Panc1 (cell line): ENCODE measurements around the gene UNC5CL.

Experiments
- POLR2AphosphoS5 ChIP-seq: IDR thresholded peaks from 2 replicates; pipeline ENCODE4 v1.6.1; 2012; ENCODE audit warnings: mild to moderate bottlenecking, low read depth, low read length, moderate library complexity
- SIN3A ChIP-seq: IDR thresholded peaks from 2 replicates; pipeline ENCODE4 v1.6.1; 2012; ENCODE audit warnings: low read depth, mild to moderate bottlenecking, low read length, moderate library complexity, borderline replicate concordance; ENCODE audit not compliant: insufficient read depth
- TCF7L2 ChIP-seq: IDR thresholded peaks from 2 replicates; pipeline ENCODE4 v1.6.1; 2011; ENCODE audit warnings: mild to moderate bottlenecking, low read depth, low read length, inconsistent platforms
- TF ChIP-seq, protein P1 (sequence below): fragments of 450-650 bp; IDR thresholded peaks from 2 replicates; pipeline ENCODE4 v1.5.1; 2017; ENCODE audit warnings: mild to moderate bottlenecking

DNA sequence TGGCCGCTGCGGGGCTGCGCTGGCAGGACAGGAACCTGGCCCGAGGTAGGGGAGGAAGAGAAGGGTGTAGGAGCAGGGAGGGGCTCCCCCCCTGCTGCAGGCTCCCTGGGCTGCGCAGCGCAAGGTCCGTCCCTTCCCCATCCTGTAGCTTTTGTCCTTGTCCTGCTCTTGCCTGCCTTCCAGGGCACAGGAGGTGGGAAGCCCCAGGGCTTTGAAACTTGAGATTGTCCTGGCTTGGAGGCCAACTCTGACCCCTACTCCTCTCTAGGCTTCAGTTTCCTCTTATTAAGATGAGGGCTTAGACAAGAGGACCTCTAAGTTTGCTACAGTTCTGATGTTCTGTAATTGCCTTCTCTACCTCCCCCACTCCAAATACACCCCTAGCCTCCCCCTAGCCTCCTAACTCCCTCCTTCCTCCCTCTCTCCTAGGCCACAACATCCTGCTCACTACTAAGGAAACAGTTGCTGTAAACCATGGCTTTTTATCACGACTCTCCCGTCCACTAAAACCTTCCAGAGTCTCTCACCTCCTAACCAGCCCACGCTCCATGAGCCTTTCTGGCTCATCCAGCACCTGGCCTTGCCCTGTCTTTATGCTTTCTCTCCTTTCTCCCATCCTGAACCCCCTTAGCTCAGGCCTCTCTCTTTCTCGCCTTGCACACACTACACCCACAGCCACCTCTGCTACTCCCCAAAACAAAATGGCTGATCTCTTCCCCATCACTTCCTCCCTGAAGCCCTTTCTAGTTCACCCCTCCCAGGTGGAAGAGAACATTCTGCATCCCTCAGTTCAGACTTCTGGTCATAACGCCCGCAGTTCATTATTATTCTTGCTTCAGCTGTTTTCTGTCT, 10.2 kb downstream of the UNC5CL start:
- TF ChIP-seq SIN3A (no peak), POLR2AphosphoS5 (no peak), TCF7L2 (no peak)
- TF ChIP-seq, protein P1, sequence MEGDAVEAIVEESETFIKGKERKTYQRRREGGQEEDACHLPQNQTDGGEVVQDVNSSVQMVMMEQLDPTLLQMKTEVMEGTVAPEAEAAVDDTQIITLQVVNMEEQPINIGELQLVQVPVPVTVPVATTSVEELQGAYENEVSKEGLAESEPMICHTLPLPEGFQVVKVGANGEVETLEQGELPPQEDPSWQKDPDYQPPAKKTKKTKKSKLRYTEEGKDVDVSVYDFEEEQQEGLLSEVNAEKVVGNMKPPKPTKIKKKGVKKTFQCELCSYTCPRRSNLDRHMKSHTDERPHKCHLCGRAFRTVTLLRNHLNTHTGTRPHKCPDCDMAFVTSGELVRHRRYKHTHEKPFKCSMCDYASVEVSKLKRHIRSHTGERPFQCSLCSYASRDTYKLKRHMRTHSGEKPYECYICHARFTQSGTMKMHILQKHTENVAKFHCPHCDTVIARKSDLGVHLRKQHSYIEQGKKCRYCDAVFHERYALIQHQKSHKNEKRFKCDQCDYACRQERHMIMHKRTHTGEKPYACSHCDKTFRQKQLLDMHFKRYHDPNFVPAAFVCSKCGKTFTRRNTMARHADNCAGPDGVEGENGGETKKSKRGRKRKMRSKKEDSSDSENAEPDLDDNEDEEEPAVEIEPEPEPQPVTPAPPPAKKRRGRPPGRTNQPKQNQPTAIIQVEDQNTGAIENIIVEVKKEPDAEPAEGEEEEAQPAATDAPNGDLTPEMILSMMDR: no peak
